GM12875 (cell line): ENCODE data around the gene BUD13.

ENCODE experiments used
- H3K4me3 ChIP-seq: one replicate; pipeline ENCODE4 v1.5.1; 2011; ENCODE audit warnings: low read depth, low read length, control low read depth
- CTCF ChIP-seq: IDR thresholded peaks from 2 replicates; pipeline ENCODE4 v1.5.1; 2011; ENCODE audit warnings: low read depth, mild to moderate bottlenecking, control low read depth, inconsistent platforms, low read length, moderate library complexity, borderline replicate concordance; ENCODE audit not compliant: insufficient read depth

Gene BUD13

GRCh38 chr11:116732271-116733042 lies 40.3 kb downstream of the BUD13 start:
- H3K4me3 ChIP-seq: no peak overlapping the region
- TF ChIP-seq CTCF: peak; percentile 96

- no peak for TF ChIP-seq CTCF
- H3K4me3 ChIP-seq: no peak overlapping the region
Measured at GRCh38 chr11:116731821-116732220, 41.0 kb downstream of the BUD13 start.

GRCh38 chr11:116731097-116731761 lies 41.6 kb downstream of the BUD13 start:
- TF ChIP-seq CTCF: no peak
- no peak overlapping the region for H3K4me3 ChIP-seq

GRCh38 chr11:116730601-116731000 lies 42.2 kb downstream of the BUD13 start:
- no peak for TF ChIP-seq CTCF
- H3K4me3 ChIP-seq: no peak overlapping the region

- no peak overlapping the region for H3K4me3 ChIP-seq
- TF ChIP-seq CTCF: no peak
Measured at GRCh38 chr11:116730241-116730561, 42.6 kb downstream of the BUD13 start.

GRCh38 chr11:116729501-116730240 lies 43.1 kb downstream of the BUD13 start:
- TF ChIP-seq CTCF: no peak
- H3K4me3 ChIP-seq: no peak overlapping the region
